CD1c-positive myeloid dendritic cell (primary cell): ENCODE data around the gene MYL11.
"Not testable (repeated sequence)": the region's sequence is repeated elsewhere in the genome, so short reads cannot be mapped to it uniquely, and the experiment has no call there.

ENCODE experiments used
- DNase-seq: peaks from one replicate; pipeline ENCODE4 v3.0.0-alpha.2; 2016; ENCODE audit errors: extremely low spot score

MYL11 gene

GRCh38 chr16:30374538-30374937 lies at the start of gene MYL11:
Gene MYL11 (plus strand): TSS chr16:30374802. CDS start chr16:30374858, 56 bp downstream.
- no peak for DNase-seq

- DNase-seq = peak; percentile 83
These were observed 40.1 kb upstream of the MYL11 start for GRCh38 chr16:30334473-30334989.

GRCh38 chr16:30335028-30335597 lies 39.5 kb upstream of the MYL11 start:
- DNase-seq = peak; percentile 81

DNA sequence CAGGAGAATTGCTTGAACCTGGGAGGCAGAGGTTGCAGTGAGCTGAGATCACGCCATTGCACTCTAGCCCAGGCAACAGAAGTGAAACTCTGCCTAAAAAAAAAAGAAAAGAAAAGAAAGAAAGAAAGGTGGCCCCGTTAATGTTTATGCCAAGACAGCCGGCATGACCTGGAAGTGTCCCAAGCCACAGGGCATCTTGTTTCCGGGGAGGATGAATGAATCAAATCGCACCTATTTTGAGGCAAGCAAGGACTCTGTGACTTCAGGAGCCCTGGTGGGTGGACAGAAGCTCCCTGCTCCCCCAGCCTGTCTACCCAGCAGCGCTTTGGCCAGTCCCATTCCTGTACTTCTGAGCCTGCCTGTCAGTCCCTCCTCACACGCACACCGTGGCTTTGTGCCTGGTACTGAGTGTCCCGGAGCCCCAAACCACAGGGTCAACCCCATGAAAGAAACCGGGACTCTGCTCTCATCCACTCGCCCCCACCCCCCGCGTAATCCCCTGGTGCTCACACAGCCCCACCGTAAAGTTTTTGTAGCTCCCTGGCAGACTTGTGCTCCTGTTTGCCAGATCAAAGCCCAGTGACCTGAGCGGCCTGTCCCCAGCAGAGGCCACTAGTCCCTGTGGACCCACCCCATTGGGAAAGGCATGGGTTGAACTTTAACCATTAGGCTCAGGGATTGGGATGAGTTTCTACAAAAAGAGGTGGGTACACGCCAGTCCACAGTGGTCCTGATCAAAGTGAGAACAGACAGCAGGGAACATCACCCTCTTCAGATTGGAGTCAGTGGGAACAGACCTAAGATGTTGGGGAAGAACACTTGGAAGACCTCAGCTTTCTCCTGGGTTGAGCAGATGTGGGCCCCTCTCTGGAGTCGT lies 38.8 kb upstream of the MYL11 start:
- DNase-seq = peak; percentile 41

DNA sequence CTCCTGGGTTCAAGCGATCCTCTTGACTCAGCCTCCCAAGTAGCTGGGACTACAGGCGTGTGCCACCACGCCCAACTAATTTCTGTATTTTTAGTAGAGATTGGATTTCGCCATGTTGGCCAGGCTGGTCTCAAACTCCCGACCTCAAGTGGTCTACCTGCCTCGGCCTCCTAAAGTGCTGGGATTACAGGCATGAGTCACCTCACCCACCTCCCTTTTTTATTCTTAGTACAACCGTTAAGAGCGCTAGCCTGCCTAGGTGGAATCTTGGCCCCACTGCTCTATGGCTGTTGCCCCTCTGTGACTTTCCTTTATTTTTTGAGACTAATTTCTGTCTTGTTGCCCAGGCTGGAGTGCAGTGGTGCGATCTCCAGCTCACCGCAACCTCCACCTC lies 36.6 kb upstream of the MYL11 start:
- not testable (repeated sequence) for DNase-seq

DNA sequence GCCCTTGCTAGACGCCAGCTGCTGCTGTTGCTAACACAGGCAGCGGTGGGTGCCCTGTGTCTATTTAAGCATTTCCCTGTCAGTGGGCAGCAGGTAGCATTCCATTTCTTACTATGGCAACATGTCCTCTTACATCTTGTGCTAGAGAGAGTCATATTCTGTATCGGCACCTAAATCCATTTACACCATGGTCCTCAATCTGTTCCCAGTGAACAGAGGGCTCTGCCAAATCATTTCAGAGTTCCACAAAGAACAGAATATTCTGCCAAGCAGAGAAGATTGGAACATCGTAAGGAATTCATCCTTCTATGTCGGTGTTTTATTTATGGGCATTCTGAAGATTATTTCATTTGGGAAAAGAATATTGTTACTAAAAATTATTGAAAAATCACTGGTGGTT lies 35.9 kb upstream of the MYL11 start:
- not testable (repeated sequence) for DNase-seq

GRCh38 chr16:30340621-30341020 lies 34.0 kb upstream of the MYL11 start:
- DNase-seq = no peak

GRCh38 chr16:30341971-30342370 lies 32.6 kb upstream of the MYL11 start:
- DNase-seq = not testable (repeated sequence)

DNA sequence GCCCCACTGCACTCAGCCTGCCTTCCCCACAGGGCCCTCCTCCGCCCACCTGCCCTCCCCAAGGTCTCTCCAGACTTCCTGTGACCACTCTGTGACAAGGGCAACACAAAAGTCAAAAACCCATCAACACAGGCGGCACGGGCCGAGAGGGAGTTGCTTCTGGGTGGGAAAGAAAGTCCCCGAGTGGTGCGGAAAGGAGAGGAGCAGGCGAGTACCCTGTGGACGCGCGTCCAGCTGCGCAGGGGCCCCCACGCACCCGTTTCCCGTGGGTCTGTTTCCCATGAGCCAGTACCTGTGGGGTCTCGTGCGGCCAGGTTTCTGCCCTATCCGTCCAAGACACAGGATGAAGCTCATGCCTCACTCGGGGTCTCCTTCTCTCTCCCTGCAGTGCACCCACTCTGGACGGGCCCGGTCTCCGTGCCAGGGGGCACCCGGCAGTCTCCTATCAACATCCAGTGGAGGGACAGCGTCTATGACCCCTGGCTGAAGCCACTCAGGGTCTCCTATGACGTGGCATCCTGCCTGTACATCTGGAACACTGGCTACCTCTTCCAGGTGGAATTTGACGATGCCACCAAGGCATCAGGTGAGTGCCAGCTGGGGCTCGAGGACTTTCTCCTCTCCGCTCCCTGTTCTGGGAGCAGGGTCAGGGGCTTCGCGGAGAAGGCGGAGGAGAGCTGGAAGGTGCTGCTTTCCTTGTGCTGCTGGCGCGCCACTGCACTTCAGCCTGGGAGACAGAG lies 31.7 kb upstream of the MYL11 start:
- no peak for DNase-seq

GRCh38 chr16:30343491-30343820 lies 31.1 kb upstream of the MYL11 start:
- not testable (repeated sequence) for DNase-seq

GRCh38 chr16:30346286-30346685 lies 28.3 kb upstream of the MYL11 start:
- DNase-seq = no peak

DNA sequence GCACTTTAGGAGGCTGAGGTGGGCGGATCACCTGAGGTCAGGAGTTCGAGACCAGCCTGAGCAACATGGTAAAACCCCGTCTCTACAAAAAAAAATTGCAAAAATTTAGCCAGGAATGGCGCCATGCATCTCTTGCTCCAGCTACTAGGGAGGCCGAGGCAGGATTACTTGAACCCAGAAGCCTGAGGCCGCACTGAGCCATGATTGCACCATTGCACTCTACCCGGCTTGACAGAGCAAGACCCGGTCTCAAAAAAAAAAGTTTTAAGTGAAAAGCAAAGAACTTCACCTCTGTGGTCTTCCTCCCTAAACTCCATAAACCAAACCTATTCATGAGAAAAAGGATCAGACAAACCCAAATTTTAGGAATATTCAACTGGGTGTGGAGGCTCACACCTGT lies 26.5 kb upstream of the MYL11 start:
- DNase-seq = no peak

DNA sequence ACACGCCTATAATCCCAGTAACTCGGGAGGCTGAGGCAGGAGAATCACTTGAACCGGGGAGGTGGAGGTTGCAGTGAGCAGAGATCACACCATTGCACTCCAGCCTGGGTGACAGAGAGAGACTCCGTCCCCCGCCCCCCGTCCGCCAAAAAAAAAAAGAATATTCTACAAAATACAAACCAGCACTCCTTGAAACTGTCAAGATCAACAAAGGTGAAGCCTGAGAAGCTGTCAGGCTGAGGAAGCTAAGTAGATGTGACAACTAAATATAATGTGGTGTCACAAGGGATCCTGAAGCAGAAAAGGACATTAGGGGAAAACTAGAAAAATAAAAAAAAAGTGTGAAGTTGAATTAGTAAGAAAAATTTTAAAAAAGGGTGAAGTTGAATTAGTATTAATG lies 25.7 kb upstream of the MYL11 start:
- DNase-seq = no peak

DNA sequence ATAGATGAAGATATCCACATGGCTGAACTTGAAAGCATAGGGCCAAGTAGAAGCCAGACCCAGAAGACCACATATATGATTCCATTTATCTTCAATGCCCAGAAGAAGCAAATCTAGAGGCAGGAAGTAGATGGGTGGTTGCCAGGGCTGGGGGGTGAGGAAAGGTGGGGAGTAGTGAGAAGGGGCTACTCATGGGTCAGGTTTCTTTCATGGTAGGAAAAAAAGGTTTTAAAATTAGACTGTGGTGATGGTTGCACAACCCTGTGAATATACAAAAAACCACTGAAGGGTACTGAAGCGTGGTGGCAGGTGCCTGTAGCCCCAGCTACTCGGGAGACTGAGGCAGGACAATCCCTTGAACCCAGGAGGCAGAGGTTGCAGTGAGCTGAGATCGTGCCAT lies 24.9 kb upstream of the MYL11 start:
- DNase-seq = no peak

DNA sequence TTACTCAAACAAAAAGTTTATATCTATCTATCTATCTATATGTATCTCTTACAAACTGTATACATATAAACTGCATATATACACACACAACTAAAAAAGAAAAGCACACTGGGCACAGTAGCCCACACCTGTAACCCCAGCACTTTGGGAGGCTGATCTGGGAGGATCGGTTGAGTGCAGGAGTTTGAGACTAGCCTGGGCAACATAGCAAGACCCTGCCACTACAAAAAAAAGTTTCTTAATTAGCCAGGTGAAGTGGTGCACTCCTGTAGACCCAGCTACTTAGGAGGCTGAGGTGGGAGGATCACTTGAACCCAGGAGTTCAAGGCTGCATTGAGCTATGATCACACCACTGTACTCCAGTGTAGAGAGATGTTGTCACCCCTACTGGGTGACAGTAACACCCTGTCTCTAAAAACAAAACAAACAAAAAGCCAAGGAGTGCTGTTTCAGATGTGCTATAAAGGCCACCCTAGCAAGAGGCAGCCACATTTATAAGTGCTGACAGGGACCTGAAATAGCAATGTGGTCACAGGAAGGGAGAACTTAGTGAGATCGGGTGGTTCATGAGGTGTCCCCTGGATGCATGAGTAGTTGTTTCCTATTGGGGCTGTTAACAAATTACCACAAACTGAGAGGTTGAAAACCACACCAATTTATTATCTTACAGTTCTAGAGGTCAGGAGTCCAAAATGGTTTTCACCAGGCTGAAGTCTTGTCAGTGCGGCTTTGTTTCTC lies 24.3 kb upstream of the MYL11 start:
- DNase-seq = peak; percentile 7

- DNase-seq = no peak
These were observed 23.6 kb upstream of the MYL11 start for GRCh38 chr16:30351001-30351441.

GRCh38 chr16:30351586-30352419 lies 22.8 kb upstream of the MYL11 start:
- DNase-seq = no peak

- DNase-seq = no peak
These were observed 21.9 kb upstream of the MYL11 start for GRCh38 chr16:30352488-30353401.

- no peak for DNase-seq
These were observed 21.0 kb upstream of the MYL11 start for GRCh38 chr16:30353438-30354129.
